Activated CD4-positive, CD25-positive, alpha-beta regulatory T cell (primary cell): ENCODE measurements around the gene GRWD1.

Experiments used
- DNase-seq, 4 experiments: peaks; one replicate each; lab custom pipeline; 2025; lab: John Stamatoyannopoulos, UW

GRWD1 gene

GRCh38 chr19:48424694-48425219 is 21.0 kb upstream of the GRWD1 start:
- no peak for DNase-seq

- no peak for DNase-seq
These were observed 17.1 kb upstream of the GRWD1 start for GRCh38 chr19:48428670-48429069.

GRCh38 chr19:48433337-48433736 is 12.4 kb upstream of the GRWD1 start:
- DNase-seq, result no peak

GRCh38 chr19:48436586-48436985 is 9.2 kb upstream of the GRWD1 start:
- no peak for DNase-seq

- no peak for DNase-seq
These were observed 4.3 kb upstream of the GRWD1 start for GRCh38 chr19:48441360-48442050.

- DNase-seq, result no peak
These were observed 3.4 kb upstream of the GRWD1 start for GRCh38 chr19:48442116-48443035.

GRCh38 chr19:48443256-48443655 is 2.5 kb upstream of the GRWD1 start:
- DNase-seq, result no peak

GRCh38 chr19:48443731-48444128 is 2.1 kb upstream of the GRWD1 start:
- DNase-seq, result no peak

GRCh38 chr19:48444129-48444935 is 1.5 kb upstream of the GRWD1 start:
- no peak for DNase-seq

GRCh38 chr19:48444936-48445200 is 915 bp upstream of the GRWD1 start:
- DNase-seq, result no peak

GRCh38 chr19:48445256-48445605 is 552 bp upstream of the GRWD1 start:
- no peak for DNase-seq

- DNase-seq, result no peak
These were observed 796 bp downstream of the GRWD1 start for GRCh38 chr19:48446579-48446978.

GRCh38 chr19:48448563-48448962 is 2.8 kb downstream of the GRWD1 start:
- DNase-seq, result no peak

GRCh38 chr19:48450441-48450840 is 4.7 kb downstream of the GRWD1 start:
- DNase-seq, result no peak

GRCh38 chr19:48450863-48451262 is 5.1 kb downstream of the GRWD1 start:
- DNase-seq, result no peak

GRCh38 chr19:48451624-48452023 is 5.8 kb downstream of the GRWD1 start:
- DNase-seq, result no peak

- no peak for DNase-seq
These were observed 6.8 kb downstream of the GRWD1 start for GRCh38 chr19:48452289-48453190.

- no peak for DNase-seq
These were observed 8.5 kb downstream of the GRWD1 start for GRCh38 chr19:48454150-48454730.

- no peak for DNase-seq
These were observed 9.6 kb downstream of the GRWD1 start, which contains the start of gene KCNJ14 for GRCh38 chr19:48455171-48455907. TSS of gene KCNJ14 (plus strand) at chr19:48455574. CDS start at chr19:48461725, 6,151 bp downstream.

GRCh38 chr19:48455908-48456562 is 10.3 kb downstream of the GRWD1 start:
- no peak for DNase-seq
